Measurements from ENCODE around the gene TBC1D8. TPM values are rescaled to one million over a fixed set of nuclear protein-coding genes. Genes with fewer than 3 reads are reported as not detected.
A peak's percentile ranks its signal among the peaks of the same experiment; 100 is the strongest.

The TBC1D8 gene
- total and polyA plus RNA-seq, 2 donors (not counting 1 experiment from before 2014, with no cell fraction given) = 1.7 to 15.7 TPM

- Histone ChIP-seq H3K9me3 (ENCODE audit: control extremely low read depth in 1 of 3, control insufficient read depth in 2 of 3, insufficient read depth in 1 of 3, low read length in 2 of 3) (peaks cover 0 to 4% (median 0%) of the 10 kb centered on the region in 3 donors), H3K9ac (ENCODE audit: low read length) (no peak overlapping the region), H3K79me2 (ENCODE audit: control insufficient read depth, insufficient read depth, low read length) (peaks cover 22% of the 10 kb centered on the region), H3K4me2 (replicated peaks; ENCODE audit: low read depth, low read length, poor library complexity, severe bottlenecking) (no peak overlapping the region), H4K20me1 (ENCODE audit: control insufficient read depth, insufficient read depth, low read length, poor library complexity, severe bottlenecking) (peaks cover 30% of the 10 kb centered on the region), H3K36me3 (replicated peaks in 1 of 2; ENCODE audit: control extremely low read depth in 1 of 2, control insufficient read depth in 1 of 2, extremely low read depth in 1 of 2, insufficient read depth in 2 of 2, low read length in 1 of 2) (peaks cover 26 to 70% of the 10 kb centered on the region in 2 experiments), H2AFZ (ENCODE audit: insufficient read depth, low read depth, low read length, poor library complexity, severe bottlenecking) (no peak overlapping the region), H3K27me3 (replicated peaks in 1 of 4; ENCODE audit: control extremely low read depth in 1 of 4, control insufficient read depth in 3 of 4, insufficient read depth in 4 of 4, low read length in 3 of 4) (no peaks in the 10 kb centered on the region), H3K4me1 (ENCODE audit: control insufficient read depth in 2 of 2, insufficient read depth in 2 of 2, low read length in 2 of 2) (peaks cover 15 to 21% of the 10 kb centered on the region in 2 donors), H3K27ac (ENCODE audit: low read length in 2 of 2) (no peak overlapping the region), H3K4me3 (ENCODE audit: control extremely low read depth in 1 of 5, extremely low read depth in 1 of 5, insufficient read depth in 1 of 5, low read depth in 2 of 5, low read length in 4 of 5) (no peak overlapping the region)
- intact Hi-C loops (cut with micrococcal nuclease) = no loop called here
- ChIA-PET POLR2A (no interaction called here), CTCF (interaction anchor here (0.8 to 1.9 kb wide), 2 partner anchors 168 to 199 kb away, joined by 3 to 10 read pairs; no protein-coding TSS in a partner anchor)
- no peak for ATAC-seq (ENCODE audit: low read depth)
- DNase-seq = no peak
- H3K27ac Mint-ChIP-seq = no peak overlapping the region
- 100% methylated on average over 1 of the region's 4 CpGs for WGBS (ENCODE audit: insufficient coverage)
- H3K27me3 Mint-ChIP-seq = no peaks in the 10 kb centered on the region
- H3K9me3 Mint-ChIP-seq (ENCODE audit: insufficient read depth) = no peaks in the 10 kb centered on the region
- H3K4me1 Mint-ChIP-seq = peaks cover 42% of the 10 kb centered on the region
- no peak overlapping the region for H3K4me3 Mint-ChIP-seq
- TF ChIP-seq EZH2 (IDR thresholded peaks at IDR 0.05; ENCODE audit: borderline replicate concordance, insufficient read depth, low read depth, low read length, poor library complexity, severe bottlenecking) = no peak
- TF ChIP-seq, protein P1, sequence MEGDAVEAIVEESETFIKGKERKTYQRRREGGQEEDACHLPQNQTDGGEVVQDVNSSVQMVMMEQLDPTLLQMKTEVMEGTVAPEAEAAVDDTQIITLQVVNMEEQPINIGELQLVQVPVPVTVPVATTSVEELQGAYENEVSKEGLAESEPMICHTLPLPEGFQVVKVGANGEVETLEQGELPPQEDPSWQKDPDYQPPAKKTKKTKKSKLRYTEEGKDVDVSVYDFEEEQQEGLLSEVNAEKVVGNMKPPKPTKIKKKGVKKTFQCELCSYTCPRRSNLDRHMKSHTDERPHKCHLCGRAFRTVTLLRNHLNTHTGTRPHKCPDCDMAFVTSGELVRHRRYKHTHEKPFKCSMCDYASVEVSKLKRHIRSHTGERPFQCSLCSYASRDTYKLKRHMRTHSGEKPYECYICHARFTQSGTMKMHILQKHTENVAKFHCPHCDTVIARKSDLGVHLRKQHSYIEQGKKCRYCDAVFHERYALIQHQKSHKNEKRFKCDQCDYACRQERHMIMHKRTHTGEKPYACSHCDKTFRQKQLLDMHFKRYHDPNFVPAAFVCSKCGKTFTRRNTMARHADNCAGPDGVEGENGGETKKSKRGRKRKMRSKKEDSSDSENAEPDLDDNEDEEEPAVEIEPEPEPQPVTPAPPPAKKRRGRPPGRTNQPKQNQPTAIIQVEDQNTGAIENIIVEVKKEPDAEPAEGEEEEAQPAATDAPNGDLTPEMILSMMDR (IDR thresholded peaks at IDR 0.05) = no peak
Measured at GRCh38 chr2:101006065-101006715, 145.0 kb downstream of the TBC1D8 start.

- Histone ChIP-seq H3K27me3 (replicated peaks in 1 of 4; ENCODE audit: control extremely low read depth in 1 of 4, control insufficient read depth in 3 of 4, insufficient read depth in 4 of 4, low read length in 3 of 4) (no peaks in the 10 kb centered on the region), H2AFZ (ENCODE audit: insufficient read depth, low read depth, low read length, poor library complexity, severe bottlenecking) (no peak overlapping the region), H3K27ac (ENCODE audit: low read length in 2 of 2) (peak overlapping the region in 1 of 2 donors; percentile 5), H3K4me3 (ENCODE audit: control extremely low read depth in 1 of 5, extremely low read depth in 1 of 5, insufficient read depth in 1 of 5, low read depth in 2 of 5, low read length in 4 of 5) (no peak overlapping the region), H3K9me3 (ENCODE audit: control extremely low read depth in 1 of 3, control insufficient read depth in 2 of 3, insufficient read depth in 1 of 3, low read length in 2 of 3) (peaks cover 0 to 4% (median 0%) of the 10 kb centered on the region in 3 donors), H3K4me2 (replicated peaks; ENCODE audit: low read depth, low read length, poor library complexity, severe bottlenecking) (no peak overlapping the region), H3K79me2 (ENCODE audit: control insufficient read depth, insufficient read depth, low read length) (peaks cover 22% of the 10 kb centered on the region), H3K9ac (ENCODE audit: low read length) (no peak overlapping the region), H4K20me1 (ENCODE audit: control insufficient read depth, insufficient read depth, low read length, poor library complexity, severe bottlenecking) (peaks cover 30% of the 10 kb centered on the region), H3K36me3 (replicated peaks in 1 of 2; ENCODE audit: control extremely low read depth in 1 of 2, control insufficient read depth in 1 of 2, extremely low read depth in 1 of 2, insufficient read depth in 2 of 2, low read length in 1 of 2) (peaks cover 26 to 58% of the 10 kb centered on the region in 2 experiments), H3K4me1 (ENCODE audit: control insufficient read depth in 2 of 2, insufficient read depth in 2 of 2, low read length in 2 of 2) (peaks cover 15 to 21% of the 10 kb centered on the region in 2 donors)
- intact Hi-C loops (cut with micrococcal nuclease) = loop anchor here (5.0 kb wide), 1 partner anchor 618 kb away; no protein-coding TSS in a partner anchor
- DNase-seq (no peak), ATAC-seq (ENCODE audit: low read depth) (no peak)
- no peaks in the 10 kb centered on the region for H3K27me3 Mint-ChIP-seq
- H3K4me1 Mint-ChIP-seq = peaks cover 42% of the 10 kb centered on the region
- 97% methylated on average over 7 of the region's 12 CpGs for WGBS (ENCODE audit: insufficient coverage)
- ChIA-PET POLR2A (no interaction called here), CTCF (interaction anchor here (1.9 kb wide), 1 partner anchor 201 kb away, joined by 10 read pairs; no protein-coding TSS in a partner anchor)
- no peak for TF ChIP-seq EZH2 (IDR thresholded peaks at IDR 0.05; ENCODE audit: borderline replicate concordance, insufficient read depth, low read depth, low read length, poor library complexity, severe bottlenecking)
- TF ChIP-seq, protein P1 (IDR thresholded peaks at IDR 0.05) = no peak
- no peaks in the 10 kb centered on the region for H3K9me3 Mint-ChIP-seq (ENCODE audit: insufficient read depth)
- peak overlapping the region; percentile 14 for H3K4me3 Mint-ChIP-seq
- peak overlapping the region; percentile 39 for H3K27ac Mint-ChIP-seq
Measured at GRCh38 chr2:101004620-101005325, 146.4 kb downstream of the TBC1D8 start.

All from B cell (primary cell).